ENCODE data around the gene DAGLA. TPM values are rescaled to one million over a fixed set of nuclear protein-coding genes. Genes with fewer than 3 reads are reported as not detected.
"Not testable (repeated sequence)": the region's sequence is repeated elsewhere in the genome, so short reads cannot be mapped to it uniquely, and the experiment has no call there.

Gene DAGLA
- total RNA-seq, 1 donor, result 4.2 TPM

DNA sequence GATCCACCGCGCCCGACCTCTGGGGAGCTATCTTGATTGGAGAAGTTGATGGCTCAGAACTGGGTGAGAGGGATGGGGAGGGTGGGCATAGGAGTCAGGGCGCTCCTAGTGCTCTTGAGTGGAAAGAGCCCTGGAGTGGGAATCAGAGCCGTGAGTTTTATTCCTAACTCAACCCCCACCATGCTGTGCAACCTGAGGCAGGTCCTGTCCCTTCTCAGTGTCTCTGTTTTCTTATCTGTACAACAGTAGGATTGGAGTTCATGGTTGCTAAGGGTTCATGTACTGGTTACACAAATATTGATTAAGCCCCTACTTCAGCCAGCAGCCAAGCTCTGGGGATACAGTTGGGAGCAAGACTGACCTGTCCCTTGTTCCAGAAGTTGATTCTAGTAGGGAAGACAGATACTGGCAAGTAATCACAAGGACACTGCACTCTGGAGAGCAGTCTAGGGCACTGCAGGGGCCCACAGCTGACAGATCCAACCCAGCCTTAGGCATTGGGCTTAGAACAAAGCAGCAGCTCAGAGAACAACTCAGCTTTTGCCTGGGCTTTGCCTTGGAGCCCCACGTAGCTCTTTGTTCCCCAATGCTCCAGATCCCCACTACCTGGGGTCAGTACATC is 12.4 kb upstream of the DAGLA start:
- TF ChIP-seq, protein P1, sequence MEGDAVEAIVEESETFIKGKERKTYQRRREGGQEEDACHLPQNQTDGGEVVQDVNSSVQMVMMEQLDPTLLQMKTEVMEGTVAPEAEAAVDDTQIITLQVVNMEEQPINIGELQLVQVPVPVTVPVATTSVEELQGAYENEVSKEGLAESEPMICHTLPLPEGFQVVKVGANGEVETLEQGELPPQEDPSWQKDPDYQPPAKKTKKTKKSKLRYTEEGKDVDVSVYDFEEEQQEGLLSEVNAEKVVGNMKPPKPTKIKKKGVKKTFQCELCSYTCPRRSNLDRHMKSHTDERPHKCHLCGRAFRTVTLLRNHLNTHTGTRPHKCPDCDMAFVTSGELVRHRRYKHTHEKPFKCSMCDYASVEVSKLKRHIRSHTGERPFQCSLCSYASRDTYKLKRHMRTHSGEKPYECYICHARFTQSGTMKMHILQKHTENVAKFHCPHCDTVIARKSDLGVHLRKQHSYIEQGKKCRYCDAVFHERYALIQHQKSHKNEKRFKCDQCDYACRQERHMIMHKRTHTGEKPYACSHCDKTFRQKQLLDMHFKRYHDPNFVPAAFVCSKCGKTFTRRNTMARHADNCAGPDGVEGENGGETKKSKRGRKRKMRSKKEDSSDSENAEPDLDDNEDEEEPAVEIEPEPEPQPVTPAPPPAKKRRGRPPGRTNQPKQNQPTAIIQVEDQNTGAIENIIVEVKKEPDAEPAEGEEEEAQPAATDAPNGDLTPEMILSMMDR (IDR thresholded peaks at IDR 0.05; ENCODE audit: insufficient read depth, low read length), result no peak
- DNase-seq (ENCODE audit: low read depth), result no peak
- no peak overlapping the region for H3K4me3 ChIP-seq (ENCODE audit: low read depth, low read length)

DNA sequence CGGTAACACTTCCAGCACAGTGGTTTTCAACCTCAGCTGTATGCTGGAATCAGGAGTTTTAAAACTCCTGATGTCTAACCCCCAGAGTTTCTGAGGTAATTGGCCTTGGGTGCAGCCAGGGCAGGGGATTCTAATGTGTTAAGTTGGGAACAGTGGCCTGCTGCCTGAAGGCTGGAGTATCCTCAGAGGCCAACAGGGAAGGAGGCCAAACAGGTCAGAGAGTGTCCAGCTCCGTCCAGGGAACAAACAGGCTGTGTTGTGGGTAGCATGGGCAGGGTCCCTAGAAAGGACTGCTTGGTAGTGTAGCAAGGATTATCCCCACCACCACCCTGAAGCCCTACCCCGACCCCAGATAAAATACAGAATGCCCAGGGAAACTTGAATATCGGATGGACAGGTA is 10.8 kb upstream of the DAGLA start:
- no peak overlapping the region for H3K4me3 ChIP-seq (ENCODE audit: low read depth, low read length)
- TF ChIP-seq, protein P1 (IDR thresholded peaks at IDR 0.05; ENCODE audit: insufficient read depth, low read length), result no peak
- DNase-seq (ENCODE audit: low read depth), result no peak

DNA sequence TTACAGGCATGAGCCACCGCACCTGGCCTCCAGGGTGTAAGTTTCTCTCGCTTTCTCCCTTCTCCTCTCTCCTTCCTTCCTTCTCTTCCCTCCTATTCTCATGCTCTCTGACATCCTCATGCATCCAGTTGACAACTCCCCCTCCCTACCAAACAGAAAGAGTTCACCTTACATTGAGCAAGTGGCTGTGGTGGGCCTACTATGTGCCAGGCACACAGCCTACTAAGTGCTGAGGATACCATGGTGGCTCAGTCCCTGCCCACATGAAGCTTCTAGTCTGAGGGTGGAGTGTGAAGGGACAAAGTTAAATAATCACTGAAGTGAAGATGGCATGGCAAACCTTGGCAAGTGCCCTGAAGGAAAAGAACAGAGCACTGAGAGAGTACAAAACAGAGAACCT is 9.6 kb upstream of the DAGLA start:
- TF ChIP-seq, protein P1 (IDR thresholded peaks at IDR 0.05; ENCODE audit: insufficient read depth, low read length), result no peak
- DNase-seq (ENCODE audit: low read depth), result no peak

GRCh38 chr11:61671527-61671926 is 8.7 kb upstream of the DAGLA start:
- no peak overlapping the region for H3K4me3 ChIP-seq (ENCODE audit: low read depth, low read length)
- DNase-seq (ENCODE audit: low read depth), result no peak
- TF ChIP-seq, protein P1 (IDR thresholded peaks at IDR 0.05; ENCODE audit: insufficient read depth, low read length), result no peak

More for the DNA sequence above, 9.6 kb upstream of the DAGLA start:
- H3K4me3 ChIP-seq (ENCODE audit: low read depth, low read length), result no peak overlapping the region

DNA sequence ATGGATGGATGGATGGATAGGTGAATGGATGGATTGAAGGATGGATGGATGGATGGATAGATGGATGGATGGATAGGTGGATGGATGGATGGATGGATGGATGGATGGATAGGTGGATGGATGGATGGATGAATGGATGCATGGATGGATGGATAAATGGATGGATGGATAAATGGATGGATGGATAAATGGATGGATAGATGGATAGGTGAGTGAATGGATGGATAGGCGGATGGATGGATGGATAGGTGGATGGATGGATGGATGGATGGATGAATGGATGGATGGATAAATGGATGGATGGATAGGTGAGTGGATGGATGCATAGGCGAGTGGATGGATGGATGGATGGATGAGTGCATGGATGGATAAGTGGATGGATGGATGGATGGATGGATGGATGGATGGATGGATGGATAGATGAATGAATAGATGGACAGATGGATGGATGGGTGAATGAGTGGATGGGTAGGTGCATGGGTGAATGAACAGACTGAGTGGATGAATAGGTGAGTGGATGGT is 6.2 kb upstream of the DAGLA start:
- not testable (repeated sequence) for DNase-seq (ENCODE audit: low read depth); H3K4me3 ChIP-seq (ENCODE audit: low read depth, low read length)

GRCh38 chr11:61675826-61676225 is 4.4 kb upstream of the DAGLA start:
- TF ChIP-seq, protein P1 (IDR thresholded peaks at IDR 0.05; ENCODE audit: insufficient read depth, low read length), result no peak
- DNase-seq (ENCODE audit: low read depth), result no peak
- no peak overlapping the region for H3K4me3 ChIP-seq (ENCODE audit: low read depth, low read length)

DNA sequence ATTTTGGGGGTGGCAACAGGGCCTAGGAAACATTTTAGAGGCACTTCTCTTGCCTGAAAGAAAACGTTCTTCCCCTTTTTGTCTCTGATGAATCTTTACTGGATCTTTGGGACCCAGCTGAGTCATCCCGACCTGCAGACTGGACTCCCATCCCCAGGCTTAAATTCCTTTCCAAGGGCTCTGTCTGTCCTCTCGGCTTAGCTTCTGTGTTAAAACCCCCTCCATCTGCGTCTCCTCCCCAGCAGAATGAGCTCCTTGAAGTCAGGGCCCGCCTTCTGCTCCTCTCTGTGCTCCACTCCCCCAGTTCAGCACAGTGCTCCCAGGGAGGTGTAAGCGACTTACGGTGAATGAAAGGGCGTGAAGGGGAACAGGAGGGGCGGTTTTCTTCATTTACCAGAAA is 895 bp upstream of the DAGLA start:
- no peak overlapping the region for H3K4me3 ChIP-seq (ENCODE audit: low read depth, low read length)
- DNase-seq (ENCODE audit: low read depth), result no peak
- TF ChIP-seq, protein P1 (IDR thresholded peaks at IDR 0.05; ENCODE audit: insufficient read depth, low read length), result no peak
